Skin of body (tissue), 2 donors: ENCODE data around the gene ACBD6. TPM values are rescaled to one million over a fixed set of nuclear protein-coding genes. Genes with fewer than 3 reads are reported as not detected.
A peak's percentile ranks its signal among the peaks of the same experiment; 100 is the strongest.

ENCODE experiments used
- DNase-seq: peaks from one replicate; lab custom pipeline; 2025; lab: John Stamatoyannopoulos, UW
- total RNA-seq: library from RNA; depleted of rRNA; stranded (reverse); fragments of >200 nt; gene quantifications from one replicate; pipeline ENCODE4 v1.2.3, GENCODE V29; 2014

ACBD6 gene
- total RNA-seq, 1 donor from 2014 or later = 32.6 TPM

DNA sequence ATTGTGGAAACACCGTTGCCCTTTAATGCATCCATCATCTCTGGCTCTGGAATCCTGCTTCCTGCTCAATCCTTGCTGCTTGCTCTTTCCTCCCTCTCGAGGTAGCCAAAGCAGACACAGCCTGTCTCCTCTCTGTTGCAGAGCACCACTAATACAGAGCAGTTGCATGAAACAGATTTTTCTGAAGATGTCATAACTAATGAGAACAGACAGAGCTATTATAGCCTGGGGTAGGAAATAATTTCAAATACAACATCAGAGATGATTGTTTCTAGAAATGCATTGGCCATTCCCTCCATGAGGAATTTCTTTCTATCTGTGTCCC lies 23.3 kb upstream of the ACBD6 start:
- DNase-seq = no peak

- DNase-seq = no peak
Observed at GRCh38 chr1:180524915-180525714, 22.7 kb upstream of the ACBD6 start.

- DNase-seq = no peak
Observed at GRCh38 chr1:180524160-180524914, 22.0 kb upstream of the ACBD6 start.

GRCh38 chr1:180522213-180522515 lies 19.8 kb upstream of the ACBD6 start:
- DNase-seq = no peak

DNA sequence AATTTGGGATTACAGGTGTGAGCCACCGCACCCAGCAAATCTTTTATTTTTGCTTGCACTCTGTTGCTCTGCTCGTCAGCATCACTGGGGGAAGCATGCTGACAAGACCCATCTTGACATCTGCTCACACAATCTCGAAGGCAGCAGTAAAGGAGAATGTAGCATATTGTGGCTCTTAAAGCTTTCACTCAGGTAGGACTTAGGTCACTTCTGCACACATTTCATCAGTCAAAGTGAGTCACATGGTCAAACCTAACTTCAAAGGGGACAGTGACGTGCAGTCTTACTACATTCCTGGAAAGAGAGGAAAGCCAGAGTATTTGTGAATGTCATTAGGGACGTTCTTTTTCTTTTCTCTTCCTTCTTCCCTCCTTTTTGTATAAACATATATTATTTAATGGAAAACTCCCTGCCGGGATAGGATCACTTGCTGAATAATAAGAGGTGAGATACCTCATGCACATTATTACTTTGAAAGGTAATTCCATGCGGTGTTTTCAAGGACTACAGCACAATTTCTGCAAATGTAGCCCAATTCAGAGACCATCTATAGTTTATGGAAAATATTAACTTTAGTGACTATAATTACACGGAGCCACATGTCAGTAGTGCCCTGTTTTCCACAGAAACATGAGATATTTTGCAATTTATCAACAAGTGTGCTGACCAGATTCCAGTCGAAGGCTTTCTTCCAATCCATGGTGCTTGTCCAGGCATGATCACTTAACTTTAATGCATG lies 19.3 kb upstream of the ACBD6 start:
- no peak for DNase-seq

DNA sequence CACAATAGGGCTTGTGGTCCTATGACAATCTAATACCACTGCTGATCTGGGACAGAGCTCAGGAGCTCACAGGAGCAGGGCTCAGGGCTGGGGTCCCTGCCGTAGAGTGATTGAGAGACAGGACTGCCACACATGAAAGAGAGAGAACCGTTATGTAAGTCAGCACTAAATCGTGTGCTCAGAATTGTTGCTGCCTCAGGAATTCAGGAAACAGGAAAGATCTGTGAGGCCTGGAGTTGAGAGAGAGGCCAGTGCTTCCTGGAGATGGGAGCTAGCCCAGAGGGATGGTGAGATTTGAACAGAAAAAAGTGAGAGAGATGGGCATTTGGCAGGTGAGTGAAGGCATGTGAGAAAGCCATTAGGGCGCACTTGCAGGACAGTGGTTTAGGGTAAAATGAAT lies 17.5 kb upstream of the ACBD6 start:
- no peak for DNase-seq

DNA sequence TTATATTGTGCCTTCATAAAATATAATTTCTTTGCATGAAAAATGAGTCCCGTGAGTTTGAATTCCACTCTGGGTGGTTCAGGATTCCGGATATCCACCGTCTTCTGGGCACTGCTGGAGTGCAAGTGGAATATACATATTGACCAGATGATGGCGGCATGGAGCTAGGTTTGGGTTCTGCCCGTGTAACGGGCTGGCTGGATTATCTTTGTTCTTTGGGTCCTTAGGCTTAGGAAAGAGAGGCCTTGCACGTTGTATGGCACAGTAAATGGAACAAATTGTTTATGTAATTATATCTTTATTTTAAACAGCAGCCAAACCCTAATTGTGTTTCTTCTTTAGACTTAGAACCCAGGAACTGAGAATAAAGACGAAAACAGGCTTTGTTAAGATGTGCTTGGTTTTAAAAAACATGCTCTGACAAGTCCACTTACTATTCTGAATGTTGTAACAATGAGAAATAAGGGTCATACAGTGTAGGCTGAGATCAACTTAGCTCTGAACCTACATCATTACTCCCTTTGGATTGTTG lies 13.5 kb upstream of the ACBD6 start:
- peak; percentile 82 for DNase-seq

DNA sequence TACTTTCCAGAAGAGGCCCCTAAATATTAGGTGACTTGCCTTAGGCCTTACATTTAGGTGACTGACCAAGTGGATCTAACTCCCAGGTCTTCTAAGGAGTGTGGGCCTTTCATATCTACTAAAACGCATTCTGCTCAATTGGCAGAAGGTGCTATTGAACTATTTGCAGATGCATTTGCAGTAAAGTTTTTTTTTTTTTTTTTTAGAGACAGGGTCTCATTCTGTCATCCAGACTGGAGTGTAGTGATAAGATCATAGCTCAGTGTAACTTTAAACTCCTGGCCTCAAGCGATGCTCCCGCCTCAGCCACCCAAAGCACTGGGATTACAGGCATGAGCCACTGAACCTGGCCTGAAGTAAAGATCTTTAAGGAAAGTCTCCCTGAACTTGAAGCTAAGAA lies 13.0 kb upstream of the ACBD6 start:
- no peak for DNase-seq

DNA sequence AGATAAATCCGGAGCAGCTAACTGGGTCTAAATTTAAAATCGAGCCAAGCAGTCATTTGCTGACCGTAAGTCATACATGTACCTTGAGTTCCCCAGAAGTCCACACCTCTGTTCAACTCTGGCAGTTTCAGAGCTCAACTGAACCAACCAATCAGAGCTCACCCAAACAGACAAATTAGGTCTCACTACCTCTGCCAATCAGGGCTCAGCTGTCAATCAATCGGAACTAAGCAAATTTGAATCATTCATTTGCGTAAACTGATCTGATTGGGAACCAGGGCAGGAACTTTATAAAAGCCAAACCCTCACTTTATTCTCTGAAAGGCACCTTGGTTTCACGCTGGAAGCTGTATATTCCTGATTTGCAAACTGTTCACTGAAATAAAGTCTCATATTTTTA lies 11.2 kb upstream of the ACBD6 start:
- DNase-seq = no peak

DNA sequence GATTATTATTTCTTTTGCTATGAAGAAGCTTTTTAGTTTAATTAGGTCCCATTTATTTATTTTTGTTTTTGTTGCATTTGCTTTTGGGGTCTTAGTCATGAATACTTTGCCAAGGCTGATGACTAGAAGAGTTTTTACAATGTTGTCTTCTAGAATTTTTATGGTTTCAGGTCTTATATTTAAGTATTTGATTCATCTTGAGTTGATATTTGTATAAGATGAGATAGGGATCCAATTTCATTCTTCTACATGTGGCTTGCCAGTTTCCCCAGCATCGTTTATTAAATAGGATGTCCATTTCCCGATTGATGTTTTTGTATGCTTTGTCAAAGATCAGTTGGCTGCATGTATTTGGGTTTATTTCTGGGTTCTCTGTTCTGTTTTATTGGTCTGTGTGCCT lies 8.5 kb upstream of the ACBD6 start:
- DNase-seq = no peak

DNA sequence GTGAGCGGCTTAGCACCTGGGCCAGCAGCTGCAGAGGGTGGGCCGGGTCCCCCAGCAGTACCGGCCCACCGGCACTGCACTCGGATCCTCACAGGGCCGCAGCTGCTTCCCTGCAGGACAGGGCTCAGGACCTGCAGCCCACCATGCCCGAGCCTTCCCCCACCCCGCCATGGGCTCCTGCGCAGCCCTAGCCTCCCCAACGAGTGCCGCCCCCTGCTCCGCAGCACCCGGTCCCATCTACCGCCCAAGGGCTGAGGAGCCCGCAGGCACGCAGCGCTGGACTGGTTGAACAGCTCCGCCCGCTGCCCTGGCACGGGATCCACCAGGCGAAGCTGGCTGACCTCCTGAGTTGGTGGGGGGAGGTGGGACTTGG lies 6.3 kb upstream of the ACBD6 start:
- no peak for DNase-seq

GRCh38 chr1:180507795-180508724 lies 5.7 kb upstream of the ACBD6 start:
- DNase-seq = no peak

DNA sequence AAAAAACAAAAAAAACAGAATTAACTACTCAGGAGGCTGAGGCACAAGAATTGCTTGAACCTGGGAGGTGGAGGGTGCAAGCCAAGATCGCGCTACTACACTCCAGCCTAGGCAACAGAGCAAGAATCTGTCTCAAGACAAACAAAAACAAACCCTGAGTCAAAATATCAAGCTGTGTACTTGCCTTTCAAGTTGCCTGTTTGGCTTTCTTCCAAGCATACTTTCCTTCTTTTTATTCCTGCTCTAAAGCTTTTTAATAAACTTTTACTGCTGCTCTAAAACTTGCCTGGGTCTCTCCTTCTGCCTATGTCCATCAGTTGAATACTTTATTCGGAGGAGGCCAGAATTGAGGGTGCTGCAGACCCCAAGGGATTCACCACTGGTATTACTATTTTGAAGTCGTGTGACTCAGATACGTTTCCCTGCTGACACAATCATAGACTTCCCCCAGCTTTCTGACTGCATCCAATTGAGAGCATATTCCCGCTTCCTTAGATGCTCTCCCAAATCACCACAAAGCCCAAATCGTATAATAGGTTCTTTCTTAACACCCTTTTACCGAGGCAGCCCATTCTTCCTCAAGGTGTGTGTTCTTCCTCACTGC lies 3.5 kb upstream of the ACBD6 start:
- DNase-seq = no peak

- DNase-seq = no peak
Observed at GRCh38 chr1:180504186-180504585, 1.8 kb upstream of the ACBD6 start.

DNA sequence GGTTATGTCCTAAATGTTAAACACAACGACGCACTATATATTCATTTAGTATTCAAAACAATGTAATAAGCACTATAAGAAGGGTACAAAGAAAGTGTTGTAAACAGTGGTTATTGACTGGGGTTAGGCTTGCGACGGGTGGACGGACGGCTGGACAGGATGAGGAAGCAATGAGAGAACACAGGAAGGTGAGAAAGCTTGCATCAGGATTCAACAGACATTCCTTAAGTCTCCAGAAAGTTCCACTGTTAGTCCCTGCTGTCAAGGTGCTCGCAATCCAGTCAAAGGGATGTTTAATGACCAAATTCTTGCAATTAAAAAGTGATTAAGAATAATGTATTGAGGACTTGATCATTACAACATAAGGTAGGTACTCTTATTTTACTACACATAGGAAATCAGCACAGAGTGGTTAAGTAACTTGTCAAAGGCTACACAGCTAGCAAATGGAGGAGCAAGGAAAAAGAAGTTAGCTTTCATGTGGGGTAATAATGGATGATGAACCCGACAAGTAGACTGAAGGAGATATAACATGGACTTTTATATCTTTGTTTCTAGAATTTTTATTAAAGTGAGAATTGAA lies 994 bp upstream of the ACBD6 start:
- DNase-seq = no peak

GRCh38 chr1:180501865-180502360 lies 464 bp downstream of the ACBD6 start:
- no peak for DNase-seq

GRCh38 chr1:180500689-180501088 lies 1.7 kb downstream of the ACBD6 start:
- DNase-seq = no peak

GRCh38 chr1:180498594-180498993 lies 3.8 kb downstream of the ACBD6 start:
- DNase-seq = no peak

GRCh38 chr1:180497826-180498225 lies 4.6 kb downstream of the ACBD6 start:
- no peak for DNase-seq

- DNase-seq = no peak
Observed at GRCh38 chr1:180494370-180494769, 8.0 kb downstream of the ACBD6 start.
